BE2C (cell line): Measurements from ENCODE around the gene AMD1.
"Not testable (repeated sequence)": the region's sequence is repeated elsewhere in the genome, so short reads cannot be mapped to it uniquely, and the experiment has no call there.

Experiments used
- DNase-seq: peaks from one replicate; pipeline ENCODE4 v3.0.0-alpha.2; 2020
- H3K27me3 ChIP-seq: fragments of 250-450 bp; sonication (Bioruptor Pico); 2 replicates; pipeline ENCODE4 v1.5.1; 2020; ENCODE audit warnings: mild to moderate bottlenecking
- H3K36me3 ChIP-seq: fragments of 250-450 bp; sonication (Bioruptor Pico); 2 replicates; pipeline ENCODE4 v1.5.1; 2020; ENCODE audit warnings: mild to moderate bottlenecking
- H3K4me1 ChIP-seq: fragments of 250-450 bp; sonication (Bioruptor Pico); 2 replicates; pipeline ENCODE4 v1.5.1; 2020
- H3K4me3 ChIP-seq: 2 replicates; pipeline ENCODE4 v1.5.1; 2011; ENCODE audit warnings: low read depth, low read length
- H3K9me3 ChIP-seq: fragments of 250-450 bp; sonication (Bioruptor Pico); 2 replicates; pipeline ENCODE4 v1.5.1; 2020
- TF ChIP-seq, protein P1 (sequence below): IDR thresholded peaks from 2 replicates; pipeline ENCODE4 v1.5.1; 2012; ENCODE audit warnings: mild to moderate bottlenecking, low read depth, low read length

The AMD1 gene

DNA sequence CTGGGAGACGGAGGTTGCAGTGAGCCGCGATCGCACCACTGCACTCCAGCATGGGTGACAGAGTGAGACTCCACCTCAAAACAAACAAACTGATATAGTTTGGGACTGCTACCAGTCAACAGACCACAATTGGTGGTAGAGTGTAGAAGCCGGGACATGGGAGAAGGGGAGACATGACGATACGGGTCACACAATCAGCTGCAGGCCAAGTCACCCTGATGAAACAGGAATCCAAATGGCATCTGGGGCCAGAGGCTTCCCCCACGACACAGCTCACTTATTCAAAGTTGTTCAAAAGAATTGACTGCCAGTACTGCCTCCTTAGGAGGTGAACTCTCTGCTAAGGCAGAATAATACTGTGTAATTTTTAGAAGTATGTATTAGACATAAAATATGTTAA lies 27.5 kb downstream of the AMD1 start:
- H3K27me3 ChIP-seq = no peaks in the 10 kb centered on the region
- no peaks in the 10 kb centered on the region for H3K4me1 ChIP-seq
- TF ChIP-seq, protein P1, sequence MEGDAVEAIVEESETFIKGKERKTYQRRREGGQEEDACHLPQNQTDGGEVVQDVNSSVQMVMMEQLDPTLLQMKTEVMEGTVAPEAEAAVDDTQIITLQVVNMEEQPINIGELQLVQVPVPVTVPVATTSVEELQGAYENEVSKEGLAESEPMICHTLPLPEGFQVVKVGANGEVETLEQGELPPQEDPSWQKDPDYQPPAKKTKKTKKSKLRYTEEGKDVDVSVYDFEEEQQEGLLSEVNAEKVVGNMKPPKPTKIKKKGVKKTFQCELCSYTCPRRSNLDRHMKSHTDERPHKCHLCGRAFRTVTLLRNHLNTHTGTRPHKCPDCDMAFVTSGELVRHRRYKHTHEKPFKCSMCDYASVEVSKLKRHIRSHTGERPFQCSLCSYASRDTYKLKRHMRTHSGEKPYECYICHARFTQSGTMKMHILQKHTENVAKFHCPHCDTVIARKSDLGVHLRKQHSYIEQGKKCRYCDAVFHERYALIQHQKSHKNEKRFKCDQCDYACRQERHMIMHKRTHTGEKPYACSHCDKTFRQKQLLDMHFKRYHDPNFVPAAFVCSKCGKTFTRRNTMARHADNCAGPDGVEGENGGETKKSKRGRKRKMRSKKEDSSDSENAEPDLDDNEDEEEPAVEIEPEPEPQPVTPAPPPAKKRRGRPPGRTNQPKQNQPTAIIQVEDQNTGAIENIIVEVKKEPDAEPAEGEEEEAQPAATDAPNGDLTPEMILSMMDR = no peak
- peaks cover 5% of the 10 kb centered on the region for H3K9me3 ChIP-seq
- no peak for DNase-seq
- H3K4me3 ChIP-seq = no peak overlapping the region
- peaks cover 16% of the 10 kb centered on the region for H3K36me3 ChIP-seq

DNA sequence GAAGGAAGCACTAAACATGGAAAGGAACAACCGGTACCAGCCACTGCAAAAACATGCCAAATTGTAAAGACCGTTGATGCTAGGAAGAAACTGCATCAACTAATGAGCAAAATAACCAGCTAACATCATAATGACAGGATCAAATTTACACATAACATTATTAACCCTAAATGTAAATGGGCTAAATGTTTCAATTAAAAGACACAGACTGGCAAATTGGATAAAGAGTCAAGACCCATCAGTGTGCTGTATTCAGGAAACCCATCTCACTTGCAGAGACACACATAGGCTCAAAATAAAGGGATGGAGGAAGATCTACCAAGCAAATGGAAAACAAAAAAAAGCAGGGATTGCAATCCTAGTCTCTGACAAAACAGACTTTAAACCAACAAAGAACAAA lies 31.7 kb downstream of the AMD1 start:
- not testable (repeated sequence) for H3K9me3 ChIP-seq, H3K4me1 ChIP-seq, H3K4me3 ChIP-seq, H3K36me3 ChIP-seq, DNase-seq, H3K27me3 ChIP-seq

DNA sequence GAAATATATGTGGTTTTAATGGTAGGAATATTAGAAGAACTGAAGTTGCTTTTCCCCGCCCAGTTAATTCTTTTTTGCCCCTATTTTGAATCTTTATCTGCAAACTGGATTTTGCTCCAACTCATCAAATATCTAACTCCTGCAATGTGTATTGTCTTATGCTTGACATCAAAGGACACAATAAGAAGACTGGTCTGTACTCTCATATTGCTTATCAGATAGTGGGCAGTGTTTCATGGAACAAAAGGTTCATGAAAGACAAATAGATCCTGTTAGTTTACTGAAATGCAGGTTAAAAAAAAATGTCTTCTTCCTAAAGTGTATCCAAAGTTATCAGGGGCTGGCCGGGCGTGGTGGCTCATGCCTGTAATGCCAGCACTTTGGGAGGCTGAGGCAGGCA lies 56.2 kb downstream of the AMD1 start:
- H3K9me3 ChIP-seq = no peaks in the 10 kb centered on the region
- DNase-seq = no peak
- H3K36me3 ChIP-seq = no peaks in the 10 kb centered on the region
- peaks cover 4% of the 10 kb centered on the region for H3K27me3 ChIP-seq
- no peak overlapping the region for H3K4me3 ChIP-seq
- H3K4me1 ChIP-seq = no peaks in the 10 kb centered on the region
- TF ChIP-seq, protein P1 = no peak

DNA sequence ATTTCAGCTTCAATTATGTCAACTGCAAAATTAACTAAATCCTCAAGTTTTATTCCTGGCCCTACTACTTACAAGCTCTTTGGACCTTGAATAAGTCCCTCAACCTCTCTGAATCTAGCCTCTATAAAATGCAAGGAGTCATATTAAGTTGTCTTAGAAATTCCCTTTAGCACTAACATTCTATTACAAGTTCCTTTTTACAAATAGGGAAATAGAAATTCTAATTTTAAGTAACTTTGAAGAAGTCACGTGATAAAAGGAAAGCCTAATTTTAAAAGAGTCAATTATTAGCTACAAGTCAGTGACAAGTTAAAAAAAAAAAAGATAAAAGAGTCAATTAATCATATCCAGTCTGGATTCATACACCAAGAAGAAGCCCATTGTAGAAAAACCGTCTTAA lies 59.3 kb downstream of the AMD1 start:
- H3K9me3 ChIP-seq = no peaks in the 10 kb centered on the region
- no peaks in the 10 kb centered on the region for H3K36me3 ChIP-seq
- TF ChIP-seq, protein P1 = no peak
- DNase-seq = no peak
- no peaks in the 10 kb centered on the region for H3K4me1 ChIP-seq
- H3K4me3 ChIP-seq = no peak overlapping the region
- no peaks in the 10 kb centered on the region for H3K27me3 ChIP-seq

DNA sequence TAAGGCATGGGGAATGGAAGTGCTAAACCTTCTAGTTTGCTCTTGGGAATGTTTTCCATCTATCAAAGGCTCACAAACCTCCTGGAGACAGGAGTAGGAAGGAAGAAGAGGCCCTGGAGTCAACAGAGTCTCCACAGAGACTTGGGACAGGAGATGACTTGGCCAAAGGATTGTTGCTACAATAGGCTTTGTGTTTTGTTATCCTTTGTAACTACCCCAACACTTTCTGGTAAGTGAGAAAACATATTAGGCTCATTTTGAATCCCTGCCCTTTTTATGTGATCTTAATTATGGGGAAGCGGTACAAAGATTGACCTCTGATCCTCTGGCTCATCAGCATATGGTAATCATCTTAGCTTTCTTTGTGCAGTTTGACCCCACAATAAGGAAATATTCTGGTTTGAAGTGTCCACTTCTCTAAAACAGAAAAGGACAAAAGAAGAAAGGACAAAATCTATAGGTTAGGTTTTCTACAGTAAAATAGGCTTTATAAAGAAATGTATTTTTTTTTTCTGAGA lies 59.9 kb downstream of the AMD1 start:
- no peaks in the 10 kb centered on the region for H3K4me1 ChIP-seq
- TF ChIP-seq, protein P1 = no peak
- no peaks in the 10 kb centered on the region for H3K27me3 ChIP-seq
- DNase-seq = no peak
- H3K36me3 ChIP-seq = no peaks in the 10 kb centered on the region
- H3K4me3 ChIP-seq = no peak overlapping the region
- no peaks in the 10 kb centered on the region for H3K9me3 ChIP-seq

DNA sequence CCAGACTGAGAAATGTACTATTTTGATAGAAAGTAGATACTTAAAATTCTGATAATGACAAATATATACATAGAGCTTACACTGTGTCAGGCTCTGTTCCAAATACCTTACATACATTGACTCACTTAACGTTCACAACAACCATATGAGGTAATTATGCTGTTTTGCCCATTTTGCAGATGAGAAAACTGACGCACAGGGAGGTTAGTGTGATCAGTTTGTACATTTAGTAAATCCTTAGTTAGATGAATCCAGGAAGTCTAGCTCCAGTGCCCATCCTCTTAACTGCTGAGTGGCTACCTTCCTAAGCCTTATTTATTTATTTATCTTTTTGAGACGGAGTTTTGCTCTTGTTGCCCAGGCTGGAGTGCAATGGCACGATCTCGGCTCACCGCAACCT lies 60.6 kb downstream of the AMD1 start:
- DNase-seq = no peak
- H3K4me1 ChIP-seq = no peaks in the 10 kb centered on the region
- no peak overlapping the region for H3K4me3 ChIP-seq
- no peaks in the 10 kb centered on the region for H3K36me3 ChIP-seq
- TF ChIP-seq, protein P1 = no peak
- no peaks in the 10 kb centered on the region for H3K27me3 ChIP-seq
- H3K9me3 ChIP-seq = no peaks in the 10 kb centered on the region

DNA sequence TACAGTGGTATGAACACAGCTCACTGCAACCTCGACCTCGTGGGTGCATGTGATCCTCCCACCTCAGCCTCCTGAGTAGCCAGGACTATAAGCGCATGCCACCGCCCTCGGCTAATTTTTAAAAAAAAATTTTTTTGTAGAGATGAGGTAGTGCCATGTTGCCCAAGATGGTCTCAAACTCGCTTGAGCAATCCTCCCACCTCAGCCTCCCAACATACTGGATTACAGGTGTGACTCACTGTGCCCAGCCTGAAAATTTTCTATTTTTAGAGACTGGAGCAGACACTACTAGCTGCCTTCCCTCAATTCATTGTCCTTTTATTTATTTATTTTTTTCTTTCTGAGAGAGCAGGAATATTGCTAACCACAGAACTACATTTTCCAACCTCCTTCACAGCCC lies 63.6 kb downstream of the AMD1 start:
- Histone ChIP-seq H3K36me3 (no peaks in the 10 kb centered on the region), H3K4me1 (no peaks in the 10 kb centered on the region), H3K27me3 (no peaks in the 10 kb centered on the region), H3K4me3 (no peak overlapping the region), H3K9me3 (no peaks in the 10 kb centered on the region)
- DNase-seq = no peak
- TF ChIP-seq, protein P1 = no peak
